KOPT-K1 (cell line): ENCODE data around the gene NRN1L.
A peak's percentile ranks its signal among the peaks of the same experiment; 100 is the strongest.
"Not testable (repeated sequence)": the region's sequence is repeated elsewhere in the genome, so short reads cannot be mapped to it uniquely, and the experiment has no call there.

ENCODE experiments used
- H3K27ac ChIP-seq: fragments of 200-600 bp; sonication (generic); 2 replicates; pipeline ENCODE4 v1.5.1; 2016; ENCODE audit warnings: antibody characterized with exemption, mild to moderate bottlenecking, low read depth, low read length; ENCODE audit not compliant: poor library complexity, severe bottlenecking
- H3K36me3 ChIP-seq: fragments of 200-600 bp; sonication (generic); 2 replicates; pipeline ENCODE4 v1.5.1; 2017; ENCODE audit warnings: antibody characterized with exemption, mild to moderate bottlenecking, low read length, moderate library complexity; ENCODE audit not compliant: insufficient read depth
- H3K9me3 ChIP-seq: fragments of 200-600 bp; sonication (generic); 2 replicates; pipeline ENCODE4 v1.5.1; 2017; ENCODE audit warnings: antibody characterized with exemption, low read length, mild to moderate bottlenecking; ENCODE audit not compliant: insufficient read depth, poor library complexity, severe bottlenecking

The NRN1L gene

DNA sequence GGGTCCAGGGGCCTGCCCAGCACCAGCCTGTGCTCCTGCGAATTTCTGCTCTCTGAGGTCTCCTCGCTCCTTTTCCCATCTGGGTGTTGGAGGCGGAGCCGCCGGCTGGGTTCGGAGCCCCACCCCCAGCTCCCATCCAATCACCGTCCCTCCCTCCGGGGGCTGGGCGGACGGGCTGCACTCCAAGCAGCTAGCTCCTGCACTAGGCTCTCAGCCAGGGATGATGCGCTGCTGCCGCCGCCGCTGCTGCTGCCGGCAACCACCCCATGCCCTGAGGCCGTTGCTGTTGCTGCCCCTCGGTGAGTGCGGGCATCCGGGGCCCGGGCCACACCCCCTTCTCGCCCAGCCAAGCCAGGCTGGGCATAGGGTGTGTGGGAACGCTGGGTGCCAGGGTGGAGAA, at the start of gene NRN1L:
Gene NRN1L, plus strand, starts transcription at position 202 of the 400 bp plus-strand sequence. Its CDS starts 19 bp downstream, at position 221.
- H3K36me3 ChIP-seq = peaks cover 74% of the 10 kb centered on the region
- no peak within 1 kb of the TSS for H3K27ac ChIP-seq
- H3K9me3 ChIP-seq = no peaks in the 10 kb centered on the region

GRCh38 chr16:67837190-67837589, 47.5 kb upstream of the NRN1L start:
- H3K9me3 ChIP-seq, H3K36me3 ChIP-seq, H3K27ac ChIP-seq: not testable (repeated sequence)

DNA sequence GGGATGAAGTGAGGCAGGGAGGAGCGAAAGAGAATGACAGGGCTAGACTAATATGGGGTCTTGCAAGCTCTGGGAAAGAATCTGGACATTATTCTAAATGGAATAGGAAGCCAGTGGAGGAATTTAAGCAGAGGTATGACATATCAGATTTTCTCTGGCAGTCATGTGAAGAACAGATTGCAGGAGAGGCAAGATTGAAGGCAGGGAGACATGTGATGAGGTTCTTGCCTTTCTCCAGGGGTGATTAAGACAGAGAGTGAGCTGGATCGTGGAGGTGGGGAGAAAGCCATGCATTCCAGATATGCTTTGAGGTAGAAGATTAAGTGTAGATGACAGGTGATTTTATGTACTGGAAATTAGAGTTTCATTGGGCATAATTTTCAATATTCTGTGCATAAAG, 46.9 kb upstream of the NRN1L start:
- Histone ChIP-seq H3K9me3 (no peaks in the 10 kb centered on the region), H3K36me3 (no peaks in the 10 kb centered on the region), H3K27ac (no peak overlapping the region)

DNA sequence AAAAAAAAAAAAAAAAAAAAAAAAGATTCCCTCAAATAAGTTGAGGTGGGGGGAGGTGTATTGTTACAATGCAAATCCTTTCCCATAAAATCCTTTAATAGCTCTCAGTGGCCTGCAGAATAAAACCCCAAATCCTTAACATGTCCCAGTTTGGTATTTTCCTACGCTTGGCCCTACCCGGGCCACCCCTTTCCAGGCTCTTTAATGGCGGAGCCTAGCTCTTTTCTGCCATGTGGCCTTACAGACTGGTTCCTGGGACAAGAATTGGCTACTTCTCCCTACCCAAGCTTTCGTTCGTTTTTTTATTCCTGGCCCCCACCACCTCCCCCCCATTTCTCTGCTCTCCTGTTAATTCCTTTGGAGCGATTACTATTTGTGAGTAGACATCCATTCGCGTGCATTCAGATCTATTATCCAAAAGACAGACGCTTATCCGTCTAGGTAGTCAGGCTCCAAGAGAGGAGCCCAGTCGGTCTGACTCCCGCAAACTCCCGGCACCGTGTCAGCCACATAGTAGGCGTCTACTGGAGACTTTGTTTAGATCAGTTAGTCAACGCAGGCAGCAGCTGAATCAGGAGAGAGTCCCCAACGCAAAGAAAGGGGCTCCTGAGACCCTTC, 43.4 kb upstream of the NRN1L start:
- Histone ChIP-seq H3K36me3 (peaks cover 11% of the 10 kb centered on the region), H3K9me3 (no peaks in the 10 kb centered on the region), H3K27ac (peak overlapping the region; percentile 98)

GRCh38 chr16:67841816-67842508, 42.7 kb upstream of the NRN1L start, which contains the start of gene THAP11:
Gene THAP11 (plus strand): TSS chr16:67842320. CDS start chr16:67842555, 235 bp downstream.
- H3K27ac ChIP-seq = peak within 1 kb of the TSS; percentile 98
- no peaks in the 10 kb centered on the region for H3K9me3 ChIP-seq
- peaks cover 11% of the 10 kb centered on the region for H3K36me3 ChIP-seq

GRCh38 chr16:67842509-67843342, 42.0 kb upstream of the NRN1L start:
- Histone ChIP-seq H3K9me3 (no peaks in the 10 kb centered on the region), H3K36me3 (peaks cover 11% of the 10 kb centered on the region), H3K27ac (peak overlapping the region; percentile 98)

DNA sequence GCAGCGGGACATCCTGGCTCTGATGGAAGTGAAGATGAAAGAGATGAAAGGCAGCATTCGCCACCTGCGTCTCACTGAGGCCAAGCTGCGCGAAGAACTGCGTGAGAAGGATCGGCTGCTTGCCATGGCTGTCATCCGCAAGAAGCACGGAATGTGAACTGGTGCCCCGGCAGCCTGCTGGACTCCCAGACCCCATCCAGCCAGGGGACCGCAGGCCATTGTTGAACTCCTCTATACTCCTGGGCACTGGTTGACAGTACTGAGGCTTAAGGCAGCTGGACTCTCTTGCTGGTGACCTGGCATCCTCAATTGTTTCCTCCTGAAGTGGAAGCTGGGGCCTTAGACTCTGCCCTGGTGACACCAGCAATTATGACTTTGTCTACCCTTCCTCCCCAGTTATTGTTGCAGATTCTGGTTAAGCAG, 41.3 kb upstream of the NRN1L start:
- H3K27ac ChIP-seq = peak overlapping the region; percentile 98
- peaks cover 11% of the 10 kb centered on the region for H3K36me3 ChIP-seq
- no peaks in the 10 kb centered on the region for H3K9me3 ChIP-seq

DNA sequence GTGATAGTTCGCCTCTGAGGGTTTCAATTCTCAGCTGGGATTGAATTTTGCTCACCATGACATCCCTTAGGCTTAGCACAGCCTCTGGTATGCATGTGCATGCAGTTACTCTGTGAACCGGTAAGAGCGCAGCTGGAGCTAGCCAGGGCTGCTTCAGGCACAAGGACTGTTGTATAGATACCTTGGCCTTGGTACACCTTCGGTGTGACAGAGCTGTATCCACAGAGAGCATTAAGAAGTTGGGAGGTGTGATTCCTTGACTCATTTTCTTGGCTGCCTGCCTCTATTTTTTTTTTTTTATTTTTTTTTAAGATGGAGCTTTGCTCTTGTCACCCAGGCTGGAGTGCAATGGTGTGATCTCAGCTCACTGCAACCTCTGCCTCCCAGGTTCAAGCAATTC, 40.2 kb upstream of the NRN1L start:
- H3K9me3 ChIP-seq = no peaks in the 10 kb centered on the region
- H3K27ac ChIP-seq = no peak overlapping the region
- peaks cover 18% of the 10 kb centered on the region for H3K36me3 ChIP-seq

GRCh38 chr16:67845291-67846062, 39.2 kb upstream of the NRN1L start:
- no peaks in the 10 kb centered on the region for H3K9me3 ChIP-seq
- H3K36me3 ChIP-seq = peaks cover 25% of the 10 kb centered on the region
- H3K27ac ChIP-seq = peak overlapping the region; percentile 93

- Histone ChIP-seq H3K9me3 (no peaks in the 10 kb centered on the region), H3K27ac (peak overlapping the region; percentile 93), H3K36me3 (peaks cover 29% of the 10 kb centered on the region)
These were observed 38.7 kb upstream of the NRN1L start for GRCh38 chr16:67846063-67846319.

- peak within 1 kb of the TSS; percentile 93 for H3K27ac ChIP-seq
- H3K36me3 ChIP-seq = peaks cover 30% of the 10 kb centered on the region
- no peaks in the 10 kb centered on the region for H3K9me3 ChIP-seq
These were observed 38.2 kb upstream of the NRN1L start, which contains the start of gene NUTF2 for GRCh38 chr16:67846320-67847063. Gene NUTF2 (plus strand): TSS chr16:67846933. CDS start chr16:67865131, 18,198 bp downstream.

- Histone ChIP-seq H3K36me3 (peaks cover 37% of the 10 kb centered on the region), H3K27ac (peak within 1 kb of the TSS; percentile 93), H3K9me3 (no peaks in the 10 kb centered on the region)
These were observed 37.4 kb upstream of the NRN1L start, which contains the start of gene CENPT for GRCh38 chr16:67847064-67847861. Gene CENPT (minus strand): TSS chr16:67847693. CDS start chr16:67833859, 13,834 bp downstream.

DNA sequence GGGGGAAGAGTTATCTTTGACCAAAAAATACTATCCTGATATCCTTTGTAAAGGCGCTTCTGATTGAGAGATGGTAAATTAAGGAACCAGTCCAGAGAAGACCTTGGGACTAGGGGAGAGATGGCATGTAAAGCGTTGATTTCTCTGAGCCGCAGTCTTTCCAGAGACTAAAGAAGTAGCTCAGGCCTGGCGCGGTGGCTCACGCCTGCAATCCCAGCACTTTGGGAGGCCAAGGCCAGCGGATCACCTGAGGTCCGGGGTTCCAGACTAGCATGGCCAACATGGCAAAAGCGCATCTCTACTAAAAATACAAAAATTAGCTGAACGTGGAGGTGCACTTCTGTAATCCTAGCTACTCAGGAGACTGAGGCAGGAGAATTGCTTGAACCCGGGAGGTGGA, 36.6 kb upstream of the NRN1L start:
- Histone ChIP-seq H3K27ac (peak overlapping the region; percentile 93), H3K36me3 (peaks cover 37% of the 10 kb centered on the region)

More for the DNA sequence above, 36.6 kb upstream of the NRN1L start:
- H3K9me3 ChIP-seq = no peaks in the 10 kb centered on the region
